Stimulated activated CD4-positive, alpha-beta T cell treated with anti-CD3 and anti-CD28 coated beads, TNF-alpha, amount 100 ng/mL, for 1 hour (primary cell): ENCODE measurements around the gene ACRBP.
"Not testable (repeated sequence)": the region's sequence is repeated elsewhere in the genome, so short reads cannot be mapped to it uniquely, and the experiment has no call there.

Experiments used
- DNase-seq, 3 donors: peaks; one replicate each; pipeline ENCODE4 v3.0.0-alpha.2; 2020; ENCODE audit warnings: low read depth in 3 of 3, low spot score in 1 of 3

The ACRBP gene

GRCh38 chr12:6618483-6619225, 28.6 kb downstream of the ACRBP start:
- DNase-seq: no peak

GRCh38 chr12:6615802-6616201, 31.4 kb downstream of the ACRBP start:
- no peak for DNase-seq

- DNase-seq: no peak
Observed at GRCh38 chr12:6614513-6615172, 32.6 kb downstream of the ACRBP start.

GRCh38 chr12:6613776-6614512, 33.3 kb downstream of the ACRBP start:
- DNase-seq: no peak

- DNase-seq: no peak
Observed at GRCh38 chr12:6613015-6613775, 34.0 kb downstream of the ACRBP start.

- DNase-seq: no peak
Observed at GRCh38 chr12:6612652-6613014, 34.6 kb downstream of the ACRBP start.

- no peak for DNase-seq
Observed at GRCh38 chr12:6612247-6612646, 35.0 kb downstream of the ACRBP start.

- DNase-seq: no peak
Observed at GRCh38 chr12:6608592-6609281, 38.5 kb downstream of the ACRBP start.

GRCh38 chr12:6607751-6608591, 39.3 kb downstream of the ACRBP start:
- DNase-seq: peak in 1 of 3 donors; percentile 40

- DNase-seq: peak in 1 of 3 donors; percentile 47
Observed at GRCh38 chr12:6606331-6607131, 40.7 kb downstream of the ACRBP start.

GRCh38 chr12:6605421-6606330, 41.6 kb downstream of the ACRBP start:
- peak in 1 of 3 donors; percentile 36 for DNase-seq

GRCh38 chr12:6604259-6605029, 42.8 kb downstream of the ACRBP start:
- DNase-seq: no peak

GRCh38 chr12:6603095-6603567, 44.1 kb downstream of the ACRBP start:
- no peak for DNase-seq

GRCh38 chr12:6602526-6602925, 44.7 kb downstream of the ACRBP start:
- no peak for DNase-seq

- not testable (repeated sequence) for DNase-seq
Observed at GRCh38 chr12:6595673-6596072, 51.6 kb downstream of the ACRBP start.

GRCh38 chr12:6592087-6592486, 55.1 kb downstream of the ACRBP start:
- no peak for DNase-seq
